K562 (cell line): ENCODE measurements around the gene NPAS2.

Experiments used
- ILF3 ChIP-seq: fragments of 450-650 bp; IDR thresholded peaks from 2 replicates; pipeline ENCODE4 v1.6.1; 2018; ENCODE audit warnings: antibody characterized with exemption, mild to moderate bottlenecking, moderate library complexity, borderline replicate concordance
- REST ChIP-seq, 2 experiments: fragments of 450-650 bp; formaldehyde crosslinking in 1 of 2; IDR thresholded peaks; 2 replicates each; pipeline versions ENCODE4 v1.4.0 to v1.6.1; 2014 to 2020; ENCODE audit warnings: mild to moderate bottlenecking in 2 of 2, borderline replicate concordance in 1 of 2, low read depth in 1 of 2
- TAF15 ChIP-seq: fragments of 200-400 bp; formaldehyde crosslinking; IDR thresholded peaks from 2 replicates; pipeline ENCODE4 v1.6.1; 2017; ENCODE audit warnings: mild to moderate bottlenecking, low read depth, low read length, moderate library complexity
- TF ChIP-seq, protein P1 (sequence below), 3 experiments: IDR thresholded peaks in 2 of 3; conservative IDR thresholded peaks in 1 of 3; 2 replicates each; pipeline ENCODE4 v1.5.1; 2011 to 2012; ENCODE audit warnings: low read length in 3 of 3, mild to moderate bottlenecking in 3 of 3, control low read depth in 2 of 3, improper control_type of control experiment in 1 of 3, inconsistent platforms in 1 of 3, low read depth in 1 of 3, mixed read lengths in 1 of 3, moderate library complexity in 1 of 3; ENCODE audit not compliant: insufficient read depth in 2 of 3
- TF ChIP-seq, protein P2 (sequence below), 3 experiments: fragments of 200-800 bp in 1 of 3; sonication (Bioruptor generic) in 1 of 3; sonication (generic) in 1 of 3; formaldehyde crosslinking in 1 of 3; IDR thresholded peaks; 2 replicates each; pipeline versions ENCODE4 v1.6.1 to v1.8.0; 2016 to 2022; ENCODE audit warnings: mild to moderate bottlenecking in 2 of 3, missing compliant biosample characterization in 2 of 3, missing genetic modification characterization in 2 of 3, missing genetic modification reagents in 1 of 3

DNA sequence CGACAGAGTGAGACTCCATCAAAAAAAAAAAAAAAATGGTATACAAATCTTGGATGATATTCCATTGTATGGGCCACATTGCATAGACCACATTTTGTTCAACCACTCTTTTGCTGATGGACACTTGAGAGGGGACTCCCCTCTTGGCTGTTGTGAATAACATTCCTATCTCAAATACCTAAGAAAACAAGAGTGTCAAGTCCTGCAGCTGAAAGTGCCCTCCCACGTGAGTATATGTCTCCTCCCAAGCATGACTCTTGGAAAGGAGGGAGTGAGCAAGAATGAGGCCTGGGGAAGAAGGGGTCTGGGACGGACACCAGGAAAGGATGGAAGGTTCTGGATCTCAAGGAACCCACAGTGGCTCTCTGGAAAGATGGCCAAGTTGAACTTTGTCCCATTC, 36.0 kb upstream of the NPAS2 start:
- TF ChIP-seq, protein P1, sequence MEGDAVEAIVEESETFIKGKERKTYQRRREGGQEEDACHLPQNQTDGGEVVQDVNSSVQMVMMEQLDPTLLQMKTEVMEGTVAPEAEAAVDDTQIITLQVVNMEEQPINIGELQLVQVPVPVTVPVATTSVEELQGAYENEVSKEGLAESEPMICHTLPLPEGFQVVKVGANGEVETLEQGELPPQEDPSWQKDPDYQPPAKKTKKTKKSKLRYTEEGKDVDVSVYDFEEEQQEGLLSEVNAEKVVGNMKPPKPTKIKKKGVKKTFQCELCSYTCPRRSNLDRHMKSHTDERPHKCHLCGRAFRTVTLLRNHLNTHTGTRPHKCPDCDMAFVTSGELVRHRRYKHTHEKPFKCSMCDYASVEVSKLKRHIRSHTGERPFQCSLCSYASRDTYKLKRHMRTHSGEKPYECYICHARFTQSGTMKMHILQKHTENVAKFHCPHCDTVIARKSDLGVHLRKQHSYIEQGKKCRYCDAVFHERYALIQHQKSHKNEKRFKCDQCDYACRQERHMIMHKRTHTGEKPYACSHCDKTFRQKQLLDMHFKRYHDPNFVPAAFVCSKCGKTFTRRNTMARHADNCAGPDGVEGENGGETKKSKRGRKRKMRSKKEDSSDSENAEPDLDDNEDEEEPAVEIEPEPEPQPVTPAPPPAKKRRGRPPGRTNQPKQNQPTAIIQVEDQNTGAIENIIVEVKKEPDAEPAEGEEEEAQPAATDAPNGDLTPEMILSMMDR (IDR thresholded peaks at IDR 0.05 in 2 of 3, conservative IDR thresholded peaks at IDR 0.05 in 1 of 3; ENCODE audit: insufficient read depth in 2 of 3, low read depth in 1 of 3, low read length in 3 of 3), result no peak
- TF ChIP-seq, protein P2, sequence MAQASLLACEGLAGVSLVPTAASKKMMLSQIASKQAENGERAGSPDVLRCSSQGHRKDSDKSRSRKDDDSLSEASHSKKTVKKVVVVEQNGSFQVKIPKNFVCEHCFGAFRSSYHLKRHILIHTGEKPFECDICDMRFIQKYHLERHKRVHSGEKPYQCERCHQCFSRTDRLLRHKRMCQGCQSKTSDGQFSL (CRISPR knock-in tag; IDR thresholded peaks at IDR 0.05), result no peak
- TF ChIP-seq, protein P2 (tag; IDR thresholded peaks at IDR 0.05), result no peak
- TF ChIP-seq REST (IDR thresholded peaks at IDR 0.05; ENCODE audit: borderline replicate concordance) (no peak), REST (CRISPR knock-in tag; IDR thresholded peaks at IDR 0.05; ENCODE audit: low read depth) (no peak), ILF3 (no peak), TAF15 (no peak)
